K562 (cell line): ENCODE data around the gene EPPIN. TPM values are rescaled to one million over a fixed set of nuclear protein-coding genes. Genes with fewer than 3 reads are reported as not detected.

Source experiments
- ATAC-seq: fragments of 200-7000 bp; cut with Tn5 transposase; 3 replicates; pipeline ENCODE4 v1.9.1; 2020; ENCODE audit warnings: moderate library complexity
- BruUV-seq: library from RNA; stranded (reverse); fragments of 400-500 nt; replicated peaks from 2 replicates; lab custom pipeline; 2021; lab: Mats Ljungman, UMichigan
- CTCF ChIA-PET: fragments of 300-600 bp; formaldehyde crosslinking; extraction: SDS; loops from one replicate; lab custom pipeline; 2021; ENCODE audit warnings: low intra/inter-chr PET ratio; lab: Yijun Ruan, JAX
- POLR2A ChIA-PET: fragments of 300-600, 350-650 bp; sonication (Branson Sonifier 250); formaldehyde crosslinking; extraction: SDS; loops from one replicate; lab custom pipeline; 2021; ENCODE audit warnings: antibody characterized with exemption, inconsistent platforms; lab: Yijun Ruan, JAX
- DNase-seq, 4 experiments: peaks; one replicate each; pipeline versions ENCODE4 v3.0.0 to v3.0.0-alpha.2; 2011 to 2018; ENCODE audit warnings: low spot score in 3 of 4, mixed read lengths in 3 of 4; ENCODE audit errors: extremely low read depth in 1 of 4
- FAIRE-seq: peaks from 2 replicates; lab custom pipeline; 2011; peaks lifted over from hg19 to GRCh38; lab: Jason Lieb, UNC
- H2AFZ ChIP-seq: 2 replicates; pipeline ENCODE4 v1.6.0; 2011; ENCODE audit warnings: low read depth, low read length, control low read depth, inconsistent platforms
- H3K27ac ChIP-seq: fragments of 200-600 bp; 3 replicates; pipeline ENCODE4 v1.8.0; 2011; ENCODE audit warnings: low read depth, mild to moderate bottlenecking, control low read depth, inconsistent platforms, low read length, moderate library complexity, mixed read lengths; ENCODE audit errors: extremely low read depth
- H3K27me3 ChIP-seq, 2 experiments: fragments of 300-600 bp in 1 of 2; 2 replicates in 1 of 2; 3 replicates in 1 of 2; pipeline versions ENCODE4 v1.6.0 to v1.8.0; 2011; ENCODE audit warnings: inconsistent platforms in 2 of 2, low read length in 2 of 2, mild to moderate bottlenecking in 1 of 2, mixed read lengths in 1 of 2, moderate library complexity in 1 of 2; ENCODE audit not compliant: control insufficient read depth in 2 of 2, insufficient read depth in 2 of 2
- H3K36me3 ChIP-seq: fragments of 300-600 bp; 3 replicates; pipeline ENCODE4 v1.8.0; 2011; ENCODE audit warnings: mild to moderate bottlenecking, low read length, inconsistent platforms; ENCODE audit not compliant: control insufficient read depth, insufficient read depth
- H3K4me1 ChIP-seq, 2 experiments: fragments of 200-600 bp in 1 of 2; replicated peaks in 1 of 2; 2 replicates in 1 of 2; 3 replicates in 1 of 2; pipeline versions ENCODE4 v1.5.1 to v1.8.0; 2011; ENCODE audit warnings: inconsistent platforms in 2 of 2, low read length in 2 of 2, mild to moderate bottlenecking in 1 of 2, mixed read lengths in 1 of 2, moderate library complexity in 1 of 2; ENCODE audit not compliant: control insufficient read depth in 2 of 2, insufficient read depth in 2 of 2
- H3K4me2 ChIP-seq: 2 replicates; pipeline ENCODE4 v1.6.1; 2011; ENCODE audit warnings: low read length, control low read depth, inconsistent platforms, mixed read lengths; ENCODE audit not compliant: insufficient read depth
- H3K4me3 ChIP-seq: fragments of 200-600 bp; sonication (generic), shearing (Covaris generic); 2 replicates; pipeline ENCODE4 v1.5.1; 2016; ENCODE audit warnings: control low read depth, inconsistent platforms
- H3K79me2 ChIP-seq: fragments of 200-600 bp; 3 replicates; pipeline ENCODE4 v1.8.0; 2011; ENCODE audit warnings: low read length, inconsistent platforms; ENCODE audit not compliant: control insufficient read depth, insufficient read depth
- H3K9ac ChIP-seq, 2 experiments: 2 replicates each; pipeline versions ENCODE4 v1.6.0 to v1.6.1; 2011; ENCODE audit warnings: low read depth in 2 of 2, low read length in 2 of 2, control low read depth in 1 of 2, inconsistent platforms in 1 of 2, mild to moderate bottlenecking in 1 of 2, mixed read lengths in 1 of 2; ENCODE audit not compliant: insufficient read depth in 1 of 2
- H3K9me1 ChIP-seq: one replicate; pipeline ENCODE4 v1.6.0; 2011; ENCODE audit warnings: inconsistent platforms, mild to moderate bottlenecking, low read length, moderate library complexity; ENCODE audit not compliant: control insufficient read depth, insufficient read depth
- H3K9me3 ChIP-seq: replicated peaks from 2 replicates; pipeline ENCODE4 v1.5.1; 2011; ENCODE audit warnings: low read depth, low read length, inconsistent platforms; ENCODE audit not compliant: control insufficient read depth, insufficient read depth
- H4K20me1 ChIP-seq: replicated peaks from 2 replicates; pipeline ENCODE4 v1.6.1; 2011; ENCODE audit warnings: low read length, inconsistent platforms, mixed read lengths; ENCODE audit not compliant: control insufficient read depth, insufficient read depth
- ATF7 ChIP-seq: fragments of 450-650 bp; IDR thresholded peaks from 2 replicates; pipeline ENCODE4 v1.7.1; 2014; ENCODE audit warnings: mild to moderate bottlenecking, moderate library complexity
- JUND ChIP-seq, 2 experiments: IDR thresholded peaks; 2 replicates in 1 of 2; 3 replicates in 1 of 2; pipeline ENCODE4 v1.6.1; 2011; ENCODE audit warnings: borderline replicate concordance in 2 of 2, low read depth in 2 of 2, low read length in 2 of 2, improper control_type of control experiment in 1 of 2, missing biosample characterization in 1 of 2, missing genetic modification characterization in 1 of 2, missing genetic modification reagents in 1 of 2
- KAT7 ChIP-seq: sonication (generic); formaldehyde crosslinking; IDR thresholded peaks from 2 replicates; pipeline ENCODE4 v1.8.0; 2022; ENCODE audit warnings: missing genetic modification reagents, mild to moderate bottlenecking, borderline replicate concordance
- NCOA1 ChIP-seq: fragments of 450-650 bp; IDR thresholded peaks from 2 replicates; pipeline ENCODE4 v1.6.1; 2016; ENCODE audit warnings: low read depth
- RBM39 ChIP-seq: fragments of 200-400 bp; formaldehyde crosslinking; optimal IDR thresholded peaks from 2 replicates; pipeline ENCODE3; 2018; ENCODE audit warnings: low read depth, low read length
- STAG1 ChIP-seq: sonication (generic); formaldehyde crosslinking; IDR thresholded peaks from 2 replicates; pipeline ENCODE4 v1.5.0; 2020; ENCODE audit warnings: missing genetic modification reagents, borderline replicate concordance
- THRA ChIP-seq: fragments of 450-650 bp; IDR thresholded peaks from 2 replicates; pipeline ENCODE4 v1.6.1; 2017; ENCODE audit warnings: mild to moderate bottlenecking, moderate library complexity
- ZKSCAN1 ChIP-seq: fragments of 150-350 bp; IDR thresholded peaks from 2 replicates; pipeline ENCODE4 v1.6.1; 2016; ENCODE audit warnings: low read depth, low read length
- ZNF23 ChIP-seq: fragments of 250-450 bp; sonication (Bioruptor Pico); IDR thresholded peaks from 2 replicates; pipeline ENCODE4 v1.4.0; 2020; ENCODE audit warnings: mild to moderate bottlenecking
- ZNF232 ChIP-seq: sonication (generic); formaldehyde crosslinking; IDR thresholded peaks from 2 replicates; pipeline ENCODE4 v1.8.0; 2022; ENCODE audit warnings: mild to moderate bottlenecking, missing genetic modification reagents
- ZNF780A ChIP-seq: fragments of 250-450 bp; sonication (Bioruptor Pico); IDR thresholded peaks from 2 replicates; pipeline ENCODE4 v1.5.0; 2021; ENCODE audit warnings: mild to moderate bottlenecking
- WGBS: fragments of 100-300 bp; shearing (Covaris generic); methylation state at CpG from one replicate; pipeline ENCODE4 v1.1.6; 2016; ENCODE audit warnings: low coverage, mixed read lengths; ENCODE audit not compliant: insufficient coverage; ENCODE audit errors: missing lambda C conversion rate; 5-methylcytosine and 5-hydroxymethylcytosine counted together
- in situ Hi-C: fragments of 300-500 bp; cut with MboI; formaldehyde crosslinking; loops from 4 replicates; pipeline ENCODE4 v1.15.0; 2018; ENCODE audit warnings: inconsistent platforms, mixed read lengths
- intact Hi-C: fragments of 100-400 bp; cut with micrococcal nuclease; formaldehyde crosslinking; loops from 2 replicates; pipeline ENCODE4 v1.14.2; 2022
- polyA plus RNA-seq, 8 experiments: library from polyadenylated mRNA; depleted of rRNA in 4 of 8; stranded (reverse) in 5 of 8; unstranded in 3 of 8; fragments of >200 nt; fragmentation: Nextera tagmentation in 2 of 8; fragmentation: Illumina TruSeq in 1 of 8; extraction: Ambion mirVana in 2 of 8; extraction: Trizol in 1 of 8; gene quantifications; 2 replicates each; pipeline versions ENCODE4 v1.2.1 to v1.2.3, GENCODE V29; 2011 to 2014; ENCODE audit warnings: inconsistent platforms in 1 of 8, missing spikeins in 1 of 8
- total RNA-seq, 7 experiments: library from RNA; depleted of rRNA in 6 of 7; stranded (reverse); fragments of >200 nt in 6 of 7; fragmentation: Illumina TruSeq in 2 of 7; extraction: Trizol in 2 of 7; gene quantifications; 2 replicates each; pipeline versions ENCODE4 v1.2.1 to v1.2.3, GENCODE V29; 2011 to 2021; ENCODE audit warnings: low replicate concordance in 1 of 7
- TF ChIP-seq, protein P1 (sequence below), 2 experiments: fragments of 450-650 bp in 1 of 2; sonication (generic) in 1 of 2; formaldehyde crosslinking in 1 of 2; IDR thresholded peaks in 1 of 2; conservative IDR thresholded peaks in 1 of 2; 2 replicates each; pipeline versions ENCODE4 v1.6.1 to v1.8.1; 2016 to 2023; ENCODE audit warnings: mild to moderate bottlenecking in 2 of 2, moderate library complexity in 2 of 2, inconsistent platforms in 1 of 2, missing genetic modification reagents in 1 of 2

EPPIN gene
- total and polyA plus RNA-seq, 9 of the 15 experiments (the other 6 are each of a cell fraction or from before 2014, with no cell fraction given): not detected

DNA sequence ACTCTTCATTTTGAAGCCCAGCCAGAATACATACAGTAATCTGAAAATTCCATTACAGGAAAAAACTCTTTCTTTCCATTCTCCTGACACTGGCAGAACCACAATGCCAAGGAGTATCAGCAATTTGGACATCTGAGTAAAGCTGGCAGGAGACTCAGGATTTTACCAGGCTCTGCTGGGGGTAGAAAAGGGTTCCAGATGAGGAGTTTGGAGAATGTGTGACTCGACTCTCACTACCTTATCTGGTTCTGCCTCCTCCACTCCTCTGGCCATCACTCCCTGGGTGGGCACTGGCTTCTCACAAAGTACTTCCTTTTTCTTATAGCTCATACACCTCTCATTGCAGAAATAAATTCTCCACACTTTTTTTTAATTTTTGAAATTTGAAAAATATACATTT lies 42.5 kb upstream of the EPPIN start:
- Histone ChIP-seq H3K9me1 (no peaks in the 10 kb centered on the region), H3K4me2 (no peak overlapping the region), H2AFZ (no peak overlapping the region), H3K79me2 (no peaks in the 10 kb centered on the region), H4K20me1 (no peaks in the 10 kb centered on the region), H3K9me3 (no peaks in the 10 kb centered on the region), H3K4me3 (no peak overlapping the region), H3K27ac (no peak overlapping the region), H3K36me3 (no peaks in the 10 kb centered on the region), H3K9ac (no peak overlapping the region), H3K4me1 (no peaks in the 10 kb centered on the region), H3K27me3 (peaks cover 0 to 3% of the 10 kb centered on the region in 2 experiments; a peak in 1 of 5 replicates)
- ATAC-seq (no peak), FAIRE-seq (no peak), DNase-seq (no peak)
- ChIA-PET CTCF (no interaction called here), POLR2A (interaction anchor here (0.5 kb wide), 1 partner anchor 246 kb away, joined by 3 read pairs; no protein-coding TSS in a partner anchor)
- in situ Hi-C loops: no loop called here
- BruUV-seq: no TSS peak
- 0% methylated on average over 1 of the region's 1 CpG for WGBS
- intact Hi-C loops: no loop called here
- TF ChIP-seq THRA (no peak), STAG1 (no peak), ZNF232 (no peak), ZNF780A (no peak)

GRCh38 chr20:45588800-45589199 lies 41.6 kb upstream of the EPPIN start:
- H2AFZ ChIP-seq: no peak overlapping the region
- no peak overlapping the region for H3K9ac ChIP-seq
- peaks cover 0 to 3% of the 10 kb centered on the region in 2 experiments; a peak in 1 of 5 replicates for H3K27me3 ChIP-seq
- ChIA-PET CTCF (no interaction called here), POLR2A (no interaction called here)
- DNase-seq: no peak
- FAIRE-seq: no peak
- no peak overlapping the region for H3K27ac ChIP-seq
- no peaks in the 10 kb centered on the region for H4K20me1 ChIP-seq
- no peak overlapping the region for H3K4me2 ChIP-seq
- intact Hi-C loops (no loop called here), in situ Hi-C loops (no loop called here)
- no peak for ATAC-seq
- no peaks in the 10 kb centered on the region for H3K36me3 ChIP-seq
- no peak for TF ChIP-seq RBM39
- no peak for TF ChIP-seq KAT7 (CRISPR knock-in tag)
- TF ChIP-seq, protein P1, sequence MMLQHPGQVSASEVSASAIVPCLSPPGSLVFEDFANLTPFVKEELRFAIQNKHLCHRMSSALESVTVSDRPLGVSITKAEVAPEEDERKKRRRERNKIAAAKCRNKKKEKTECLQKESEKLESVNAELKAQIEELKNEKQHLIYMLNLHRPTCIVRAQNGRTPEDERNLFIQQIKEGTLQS (IDR thresholded peaks at IDR 0.05): peak; percentile 83
- TF ChIP-seq, protein P1 (CRISPR knock-in tag; conservative IDR thresholded peaks at IDR 0.05): no peak
- TF ChIP-seq ZKSCAN1: no peak
- TF ChIP-seq JUND (IDR thresholded peaks at IDR 0.05; ENCODE audit: borderline replicate concordance, low read depth, low read length): peak; percentile 55; the same call in 1 of the 2 replicates
- peak; percentile 54; the same call in 1 of the 3 replicates for TF ChIP-seq JUND (tag; IDR thresholded peaks at IDR 0.05; ENCODE audit: borderline replicate concordance, low read depth, low read length)
- no peak for TF ChIP-seq NCOA1
- peak; percentile 81 for TF ChIP-seq ATF7
- no peak for TF ChIP-seq ZNF23 (CRISPR knock-in tag)
- H3K4me3 ChIP-seq: no peak overlapping the region
- no peaks in the 10 kb centered on the region for H3K79me2 ChIP-seq
- no TSS peak for BruUV-seq
- WGBS: 6% methylated on average over 2 of the region's 2 CpGs
- no peaks in the 10 kb centered on the region for H3K9me1 ChIP-seq
- H3K9me3 ChIP-seq: no peaks in the 10 kb centered on the region
- no peaks in the 10 kb centered on the region for H3K4me1 ChIP-seq
